Activated T-cell treated with anti-CD3 and anti-CD28 coated beads for 4 hours (primary cell): ENCODE measurements around the gene SLC25A12.

Experiments
- DNase-seq: peaks from one replicate; pipeline ENCODE4 v3.0.0-alpha.2; 2020

Gene SLC25A12

GRCh38 chr2:171883275-171883893 is 10.7 kb downstream of the SLC25A12 start:
- no peak for DNase-seq

- no peak for DNase-seq
Observed at GRCh38 chr2:171882089-171882769, 11.8 kb downstream of the SLC25A12 start.

GRCh38 chr2:171880774-171881173 is 13.3 kb downstream of the SLC25A12 start:
- no peak for DNase-seq

GRCh38 chr2:171879865-171880264 is 14.2 kb downstream of the SLC25A12 start:
- DNase-seq = no peak

- DNase-seq = no peak
Observed at GRCh38 chr2:171878481-171878993, 15.5 kb downstream of the SLC25A12 start.

- DNase-seq = no peak
Observed at GRCh38 chr2:171874963-171875362, 19.1 kb downstream of the SLC25A12 start.

- DNase-seq = no peak
Observed at GRCh38 chr2:171874517-171874916, 19.5 kb downstream of the SLC25A12 start.

GRCh38 chr2:171864357-171864985 is 29.6 kb downstream of the SLC25A12 start:
- no peak for DNase-seq

- DNase-seq = no peak
Observed at GRCh38 chr2:171862501-171862900, 31.5 kb downstream of the SLC25A12 start.

- DNase-seq = no peak
Observed at GRCh38 chr2:171858397-171858958, 35.6 kb downstream of the SLC25A12 start.

GRCh38 chr2:171855401-171855800 is 38.6 kb downstream of the SLC25A12 start:
- no peak for DNase-seq

GRCh38 chr2:171852366-171852888 is 41.6 kb downstream of the SLC25A12 start:
- no peak for DNase-seq

GRCh38 chr2:171847627-171848026 is 46.4 kb downstream of the SLC25A12 start:
- DNase-seq = no peak

GRCh38 chr2:171846894-171847293 is 47.1 kb downstream of the SLC25A12 start:
- DNase-seq = no peak

- DNase-seq = no peak
Observed at GRCh38 chr2:171841996-171842395, 52.0 kb downstream of the SLC25A12 start.

GRCh38 chr2:171837736-171838135 is 56.3 kb downstream of the SLC25A12 start:
- DNase-seq = no peak

- no peak for DNase-seq
Observed at GRCh38 chr2:171836146-171836910, 57.7 kb downstream of the SLC25A12 start.

- no peak for DNase-seq
Observed at GRCh38 chr2:171835386-171835785, 58.7 kb downstream of the SLC25A12 start.

- no peak for DNase-seq
Observed at GRCh38 chr2:171834286-171834685, 59.8 kb downstream of the SLC25A12 start.

- no peak for DNase-seq
Observed at GRCh38 chr2:171832489-171832888, 61.6 kb downstream of the SLC25A12 start.

- no peak for DNase-seq
Observed at GRCh38 chr2:171830039-171830438, 64.0 kb downstream of the SLC25A12 start.

GRCh38 chr2:171824086-171824485 is 70.0 kb downstream of the SLC25A12 start:
- DNase-seq = no peak
